MM.1S (cell line): ENCODE measurements around the gene THAP12.

Experiments used
- DNase-seq: peaks from one replicate; pipeline ENCODE4 v3.0.0-alpha.2; 2015
- H2AFZ ChIP-seq: fragments of 300-600 bp; sonication (generic); 2 replicates; pipeline ENCODE4 v1.6.0; 2016; ENCODE audit warnings: antibody characterized with exemption, low read length
- H3F3A ChIP-seq: fragments of 300-600 bp; sonication (generic); 2 replicates; pipeline ENCODE4 v1.6.1; 2016; ENCODE audit warnings: mild to moderate bottlenecking, antibody characterized with exemption, low read length, moderate library complexity, mixed read lengths; ENCODE audit not compliant: insufficient read depth
- H3K27ac ChIP-seq: fragments of 300-600 bp; sonication (generic); 2 replicates; pipeline ENCODE4 v1.5.1; 2016; ENCODE audit warnings: mild to moderate bottlenecking, low read length
- H3K27me3 ChIP-seq: fragments of 300-600 bp; sonication (generic); replicated peaks from 2 replicates; pipeline ENCODE4 v1.6.0; 2016; ENCODE audit warnings: low read length; ENCODE audit not compliant: insufficient read depth
- H3K36me3 ChIP-seq: fragments of 300-600 bp; sonication (generic); replicated peaks from 2 replicates; pipeline ENCODE4 v1.6.1; 2016; ENCODE audit warnings: mild to moderate bottlenecking, low read length, mixed read lengths; ENCODE audit not compliant: insufficient read depth
- H3K4me1 ChIP-seq: fragments of 300-600 bp; sonication (generic); 2 replicates; pipeline ENCODE4 v1.6.1; 2016; ENCODE audit warnings: low read length, mixed read lengths
- H3K4me2 ChIP-seq: fragments of 300-600 bp; sonication (generic); 2 replicates; pipeline ENCODE4 v1.6.0; 2016; ENCODE audit warnings: low read depth, low read length
- H3K4me3 ChIP-seq: fragments of 300-600 bp; sonication (generic); 2 replicates; pipeline ENCODE4 v1.5.1; 2016; ENCODE audit warnings: low read length, mixed read lengths
- H3K79me2 ChIP-seq: fragments of 300-600 bp; sonication (generic); 2 replicates; pipeline ENCODE4 v1.6.1; 2016; ENCODE audit warnings: mixed run types, low read length, mixed read lengths
- H3K9ac ChIP-seq: fragments of 300-600 bp; sonication (generic); 2 replicates; pipeline ENCODE4 v1.6.1; 2016; ENCODE audit warnings: low read length, mixed read lengths
- H3K9me2 ChIP-seq: fragments of 300-600 bp; sonication (generic); replicated peaks from 2 replicates; pipeline ENCODE4 v1.6.1; 2016; ENCODE audit warnings: mild to moderate bottlenecking, low read length, mixed read lengths; ENCODE audit not compliant: insufficient read depth
- H3K9me3 ChIP-seq: fragments of 300-600 bp; sonication (generic); replicated peaks from 2 replicates; pipeline ENCODE4 v1.6.1; 2016; ENCODE audit warnings: mild to moderate bottlenecking, low read length, mixed read lengths; ENCODE audit not compliant: insufficient read depth
- H4K20me1 ChIP-seq: fragments of 300-600 bp; sonication (generic); 2 replicates; pipeline ENCODE4 v1.6.1; 2016; ENCODE audit warnings: mild to moderate bottlenecking, low read length, moderate library complexity, mixed read lengths; ENCODE audit not compliant: insufficient read depth
- CTCF ChIP-seq: fragments of 300-600 bp; sonication (generic); IDR thresholded peaks from 2 replicates; pipeline ENCODE4 v1.5.1; 2016; ENCODE audit warnings: antibody characterized with exemption, low read length, mixed read lengths
- EZH2 ChIP-seq: fragments of 300-600 bp; sonication (generic); optimal IDR thresholded peaks from 2 replicates; pipeline ENCODE3; 2017; ENCODE audit warnings: low read depth, mild to moderate bottlenecking, antibody characterized with exemption, low read length, mixed read lengths
- EZH2phosphoT487 ChIP-seq: fragments of 300-600 bp; sonication (generic); IDR thresholded peaks from 2 replicates; pipeline ENCODE4 v1.6.1; 2018; ENCODE audit warnings: antibody characterized with exemption, low read length

The THAP12 gene

GRCh38 chr11:76388408-76388807 is 7.5 kb upstream of the THAP12 start:
- Histone ChIP-seq H3K27me3 (no peaks in the 10 kb centered on the region), H3K9me2 (no peaks in the 10 kb centered on the region), H3K79me2 (no peaks in the 10 kb centered on the region), H2AFZ (no peak overlapping the region), H4K20me1 (no peaks in the 10 kb centered on the region), H3K4me1 (0 out of 2 replicates have a peak, but pooled peaks cover 4% of the 10 kb centered on the region), H3K9me3 (no peaks in the 10 kb centered on the region), H3K27ac (no peak overlapping the region), H3K36me3 (no peaks in the 10 kb centered on the region), H3K9ac (no peak overlapping the region), H3F3A (no peaks in the 10 kb centered on the region), H3K4me3 (no peak overlapping the region), H3K4me2 (no peak overlapping the region)
- no peak for DNase-seq
- no peak for TF ChIP-seq EZH2phosphoT487
- TF ChIP-seq EZH2: no peak
- TF ChIP-seq CTCF: no peak

- TF ChIP-seq EZH2phosphoT487 (no peak), EZH2 (no peak), CTCF (no peak)
- Histone ChIP-seq H3K27ac (no peak overlapping the region), H3K36me3 (no peaks in the 10 kb centered on the region), H3K4me1 (peaks cover 14% of the 10 kb centered on the region), H3K27me3 (no peaks in the 10 kb centered on the region), H3K9ac (no peak overlapping the region), H2AFZ (no peak overlapping the region), H3K9me2 (no peaks in the 10 kb centered on the region), H3K4me2 (no peak overlapping the region), H3F3A (0 out of 2 replicates have a peak, but pooled peaks cover 8% of the 10 kb centered on the region), H3K79me2 (peaks cover 17% of the 10 kb centered on the region), H4K20me1 (no peaks in the 10 kb centered on the region), H3K9me3 (no peaks in the 10 kb centered on the region), H3K4me3 (no peak overlapping the region)
- no peak for DNase-seq
These were observed 5.0 kb upstream of the THAP12 start for GRCh38 chr11:76385903-76386302.

- H3K9me2 ChIP-seq: no peaks in the 10 kb centered on the region
- H2AFZ ChIP-seq: peak overlapping the region; percentile 86; the same call in 1 of the 2 replicates
- peaks cover 49% of the 10 kb centered on the region for H3K79me2 ChIP-seq
- DNase-seq: no peak
- H4K20me1 ChIP-seq: peaks cover 6% of the 10 kb centered on the region; the same call in 1 of the 2 replicates
- peak overlapping the region; percentile 88 for H3K4me3 ChIP-seq
- peaks cover 30% of the 10 kb centered on the region for H3K4me1 ChIP-seq
- peaks cover 14% of the 10 kb centered on the region for H3F3A ChIP-seq
- H3K4me2 ChIP-seq: peak overlapping the region; percentile 94
- peak overlapping the region; percentile 51; the same call in 1 of the 2 replicates for H3K9ac ChIP-seq
- H3K9me3 ChIP-seq: no peaks in the 10 kb centered on the region
- no peak overlapping the region for H3K27ac ChIP-seq
- TF ChIP-seq CTCF (no peak), EZH2 (no peak), EZH2phosphoT487 (no peak)
- no peaks in the 10 kb centered on the region for H3K27me3 ChIP-seq
- H3K36me3 ChIP-seq: no peaks in the 10 kb centered on the region
These were observed 1.3 kb upstream of the THAP12 start for GRCh38 chr11:76382209-76382608.
